GM12872 (cell line): Measurements from ENCODE around the gene TGM1.
A peak's percentile ranks its signal among the peaks of the same experiment; 100 is the strongest.

Experiments used
- CTCF ChIP-seq: IDR thresholded peaks from 3 replicates; pipeline ENCODE4 v1.5.1; 2011; ENCODE audit warnings: low read depth, mild to moderate bottlenecking, low read length, moderate library complexity; ENCODE audit not compliant: insufficient read depth

TGM1 gene

DNA sequence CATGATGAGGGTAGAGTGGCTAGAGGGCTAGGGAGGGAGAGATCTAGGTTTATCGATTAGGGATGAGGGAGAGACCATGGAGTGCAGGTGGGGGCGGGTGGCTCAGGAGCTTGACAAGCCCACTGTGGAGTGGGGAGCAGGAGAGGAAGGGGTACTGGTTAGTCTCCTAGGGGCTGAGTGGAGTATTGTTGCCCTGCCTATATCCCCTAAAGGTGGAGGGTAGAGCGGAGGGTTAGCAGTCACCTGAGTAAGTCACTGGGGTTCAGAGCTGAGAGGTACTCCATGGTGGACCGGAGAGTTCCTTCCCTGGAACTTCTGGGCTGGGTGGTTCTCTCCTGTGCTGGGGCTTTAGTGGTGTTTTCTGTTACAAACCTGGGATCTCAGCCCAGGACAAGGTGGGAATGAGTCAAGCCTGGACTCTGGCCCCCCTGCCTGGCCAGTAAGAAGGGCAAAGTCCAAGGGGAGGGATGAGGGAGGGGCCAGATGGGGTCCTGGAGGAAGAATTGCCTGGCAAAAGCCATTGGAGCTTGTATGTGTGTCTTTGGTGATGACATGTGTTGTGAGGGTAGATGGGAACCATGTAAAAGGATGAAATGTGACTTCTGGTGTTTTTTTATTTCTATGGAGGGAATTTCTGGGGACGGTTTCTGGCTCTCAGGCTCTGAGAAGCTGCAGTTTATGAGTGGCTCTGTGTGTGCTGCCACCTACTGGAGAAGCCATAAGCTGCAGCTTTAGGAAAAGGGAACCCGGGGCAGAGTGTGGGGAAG, 44.8 kb upstream of the TGM1 start, which contains the start of gene CIDEB:
TSS of gene CIDEB (minus strand) at position 403 of the 767 bp plus-strand sequence. CDS start at position 284, 119 bp downstream.
- TF ChIP-seq CTCF, result peak; percentile 96

DNA sequence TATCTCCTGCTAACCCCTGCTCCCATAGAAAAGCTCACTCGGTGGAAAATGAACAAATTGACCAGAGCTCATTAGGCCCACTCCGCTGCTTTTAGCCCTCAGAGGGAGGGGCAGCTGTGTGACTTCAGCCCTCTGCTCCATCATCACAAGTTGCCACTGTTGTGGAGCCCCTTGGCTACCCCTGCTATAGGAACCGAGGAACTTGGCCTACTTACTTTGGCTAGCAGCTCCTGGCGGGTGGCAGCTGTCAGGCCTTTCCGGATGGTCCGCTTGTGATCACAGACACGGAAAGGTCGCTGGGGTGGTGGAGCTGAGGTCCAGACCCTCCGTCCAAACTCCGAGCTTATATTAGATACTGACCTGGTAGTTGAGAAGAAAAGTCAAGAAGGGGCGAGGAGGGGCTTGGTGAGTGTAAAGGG, 44.2 kb upstream of the TGM1 start:
- TF ChIP-seq CTCF, result no peak

DNA sequence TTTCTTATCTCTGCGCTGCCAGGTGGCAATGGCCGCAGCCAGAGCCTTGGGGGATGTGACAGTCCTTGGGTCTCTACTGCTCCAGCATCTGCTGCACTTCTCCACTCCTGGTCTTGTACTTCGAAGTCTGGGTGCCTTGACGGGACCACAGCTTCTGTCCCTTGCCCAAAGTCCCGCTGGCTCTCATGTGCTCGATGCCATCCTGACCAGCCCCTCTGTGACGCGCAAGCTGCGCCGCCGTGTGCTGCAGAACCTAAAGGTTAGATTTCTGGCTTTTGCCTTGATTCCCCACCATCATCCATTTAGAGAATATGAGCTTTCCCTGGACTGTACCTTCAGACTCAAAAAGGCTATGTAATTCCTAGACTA, 41.0 kb upstream of the TGM1 start:
- TF ChIP-seq CTCF, result no peak

DNA sequence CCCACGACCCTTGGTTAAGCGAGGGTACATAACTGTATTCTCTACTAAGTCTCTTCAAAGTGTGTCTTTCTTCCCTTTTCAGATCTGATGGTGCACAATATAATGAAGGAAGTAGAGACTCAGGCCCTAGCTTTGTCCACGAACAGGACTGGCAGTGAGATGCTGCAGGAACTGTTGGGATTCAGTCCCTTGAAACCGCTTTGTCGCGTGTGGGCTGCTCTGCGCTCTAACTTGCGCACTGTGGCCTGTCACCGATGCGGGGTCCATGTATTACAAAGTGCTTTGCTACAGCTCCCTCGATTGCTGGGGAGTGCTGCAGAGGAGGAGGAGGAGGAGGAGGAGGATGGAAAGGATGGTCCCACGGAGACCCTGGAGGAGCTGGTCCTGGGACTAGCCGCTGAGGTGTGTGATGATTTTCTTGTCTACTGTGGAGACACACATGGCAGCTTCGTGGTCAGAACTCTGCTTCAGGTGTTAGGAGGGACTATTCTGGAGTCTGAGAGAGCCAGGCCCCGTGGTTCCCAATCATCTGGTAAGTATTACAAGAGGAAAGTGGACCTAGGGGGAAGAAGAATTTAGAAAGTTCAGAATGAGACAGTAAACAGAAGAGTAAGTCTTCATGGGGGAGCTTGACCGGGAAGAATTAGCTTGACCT, 37.5 kb upstream of the TGM1 start:
- no peak for TF ChIP-seq CTCF

GRCh38 chr14:24299255-24300191, 36.5 kb upstream of the TGM1 start, which contains the start of the genes DHRS1 and NOP9:
Gene DHRS1 (minus strand): TSS chr14:24299780. CDS start chr14:24299106, 674 bp downstream.
Gene NOP9 (plus strand): TSS chr14:24299850. CDS start chr14:24299955, 105 bp downstream.
- no peak for TF ChIP-seq CTCF

DNA sequence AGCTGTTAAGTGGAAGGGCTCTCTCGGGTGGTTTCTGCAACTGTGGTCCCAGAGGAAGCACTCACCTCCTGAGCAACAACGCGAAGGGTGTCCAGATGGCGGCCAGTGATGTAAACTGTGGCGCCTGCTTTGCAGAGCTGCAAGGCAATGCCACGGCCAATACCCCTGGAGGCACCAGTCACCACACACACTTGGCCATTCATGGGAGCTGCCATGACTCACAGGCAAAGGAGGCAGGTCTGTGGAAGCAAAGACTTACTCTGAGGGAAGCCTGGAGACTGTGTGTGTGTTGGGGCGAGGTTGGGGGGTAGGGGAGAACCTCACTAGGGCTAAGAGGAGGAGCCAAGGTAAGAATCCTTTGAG, 35.9 kb upstream of the TGM1 start:
- TF ChIP-seq CTCF, result no peak
